GM12878 (cell line): ENCODE measurements around the gene PLXNA4.

Experiments used
- CTCF ChIP-seq, 3 experiments: IDR thresholded peaks in 2 of 3; conservative IDR thresholded peaks in 1 of 3; 2 replicates each; pipeline ENCODE4 v1.5.1; 2011; ENCODE audit warnings: low read depth in 3 of 3, low read length in 3 of 3, mild to moderate bottlenecking in 3 of 3, control low read depth in 2 of 3, moderate library complexity in 2 of 3, inconsistent platforms in 1 of 3, mixed read lengths in 1 of 3; ENCODE audit not compliant: control insufficient read depth in 2 of 3, insufficient read depth in 1 of 3; ENCODE audit errors: extremely low read depth in 1 of 3
- EZH2 ChIP-seq: IDR thresholded peaks from 2 replicates; pipeline ENCODE4 v1.6.1; 2012; ENCODE audit warnings: low read depth, mild to moderate bottlenecking, control low read depth, inconsistent platforms, low read length, borderline replicate concordance; ENCODE audit not compliant: control insufficient read depth
- FOXM1 ChIP-seq: IDR thresholded peaks from 2 replicates; pipeline ENCODE4 v1.6.1; 2012; ENCODE audit warnings: low read depth, mild to moderate bottlenecking, inconsistent platforms, low read length, moderate library complexity
- HDAC2 ChIP-seq: fragments of 200-600 bp; sonication (generic); IDR thresholded peaks from 2 replicates; pipeline ENCODE4 v1.6.1; 2017
- IRF3 ChIP-seq: fragments of 450-650 bp; IDR thresholded peaks from 2 replicates; pipeline ENCODE4 v1.6.1; 2014; ENCODE audit warnings: mild to moderate bottlenecking
- MTA2 ChIP-seq: fragments of 450-650 bp; IDR thresholded peaks from 2 replicates; pipeline ENCODE4 v1.6.1; 2016; ENCODE audit warnings: low read depth, mild to moderate bottlenecking, moderate library complexity
- NFIC ChIP-seq: IDR thresholded peaks from 2 replicates; pipeline ENCODE4 v1.6.1; 2012; ENCODE audit warnings: low read depth, mild to moderate bottlenecking, inconsistent platforms, low read length, moderate library complexity
- POLR2A ChIP-seq: IDR thresholded peaks from 2 replicates; pipeline ENCODE4 v1.6.1; 2011; ENCODE audit warnings: low read depth, mild to moderate bottlenecking, low read length
- TAF1 ChIP-seq: IDR thresholded peaks from 2 replicates; pipeline ENCODE4 v1.6.1; 2011; ENCODE audit warnings: mild to moderate bottlenecking, low read depth, low read length, borderline replicate concordance

GRCh38 chr7:132465516-132465915, 110.8 kb downstream of the PLXNA4 start:
- no peak for TF ChIP-seq POLR2A
- TF ChIP-seq NFIC, result no peak
- no peak for TF ChIP-seq HDAC2
- TF ChIP-seq MTA2, result no peak
- TF ChIP-seq EZH2, result no peak
- no peak for TF ChIP-seq TAF1
- TF ChIP-seq CTCF (IDR thresholded peaks at IDR 0.05 in 2 of 3, conservative IDR thresholded peaks at IDR 0.05 in 1 of 3; ENCODE audit: control insufficient read depth in 2 of 3, extremely low read depth in 1 of 3, insufficient read depth in 1 of 3, low read depth in 3 of 3, low read length in 3 of 3), result no peak
- no peak for TF ChIP-seq FOXM1
- no peak for TF ChIP-seq IRF3
